CD8-positive, alpha-beta memory T cell (primary cell): Measurements from ENCODE around the gene TCF25. TPM values are rescaled to one million over a fixed set of nuclear protein-coding genes. Genes with fewer than 3 reads are reported as not detected.

ENCODE experiments used
- CTCF ChIA-PET: fragments of 350-600 bp; sonication (Branson Sonifier 250); formaldehyde crosslinking; loops from one replicate; lab custom pipeline; 2021; ENCODE audit warnings: antibody characterized with exemption; lab: Charles Lee
- POLR2A ChIA-PET: fragments of 350-600 bp; sonication (Branson Sonifier 250); formaldehyde crosslinking; loops from one replicate; lab custom pipeline; 2021; ENCODE audit warnings: antibody characterized with exemption; lab: Charles Lee
- DNase-seq, 5 donors: peaks; one replicate each; pipeline versions ENCODE4 v3.0.0 to v3.0.0-alpha.2; 2020 to 2022; ENCODE audit warnings: mixed read lengths in 1 of 5
- H3K27ac ChIP-seq: one replicate; pipeline ENCODE4 v1.7.0; 2013; ENCODE audit warnings: low read depth, mild to moderate bottlenecking, low read length, moderate library complexity
- H3K27me3 ChIP-seq: 2 replicates; pipeline ENCODE4 v1.7.0; 2013; ENCODE audit warnings: low read length, mild to moderate bottlenecking; ENCODE audit not compliant: insufficient read depth, poor library complexity, severe bottlenecking
- H3K36me3 ChIP-seq: 2 replicates; pipeline ENCODE4 v1.7.0; 2013; ENCODE audit warnings: mild to moderate bottlenecking, low read length, moderate library complexity; ENCODE audit not compliant: insufficient read depth
- H3K4me1 ChIP-seq: 2 replicates; pipeline ENCODE4 v1.7.0; 2013; ENCODE audit warnings: mild to moderate bottlenecking, low read length, moderate library complexity; ENCODE audit not compliant: insufficient read depth
- H3K4me3 ChIP-seq: 2 replicates; pipeline ENCODE4 v1.7.0; 2013; ENCODE audit warnings: mild to moderate bottlenecking, low read length
- H3K9me3 ChIP-seq: 2 replicates; pipeline ENCODE4 v1.7.0; 2013; ENCODE audit warnings: mild to moderate bottlenecking, low read length
- H3K27ac Mint-ChIP-seq, 8 donors: one replicate each; pipeline ENCODE4 v1.8.0; 2020 to 2021; ENCODE audit warnings: mixed read lengths in 8 of 8, mild to moderate bottlenecking in 6 of 8, inconsistent platforms in 3 of 8, moderate library complexity in 3 of 8
- H3K27me3 Mint-ChIP-seq, 2 donors: one replicate each; pipeline ENCODE4 v1.8.0; 2020 to 2021; ENCODE audit warnings: mixed read lengths in 2 of 2, mild to moderate bottlenecking in 1 of 2, moderate library complexity in 1 of 2
- H3K36me3 Mint-ChIP-seq, 3 donors: one replicate each; pipeline ENCODE4 v1.8.0; 2020 to 2021; ENCODE audit warnings: mixed read lengths in 3 of 3, inconsistent platforms in 1 of 3, mild to moderate bottlenecking in 1 of 3
- H3K4me1 Mint-ChIP-seq, 3 donors: one replicate each; pipeline ENCODE4 v1.8.0; 2020 to 2021; ENCODE audit warnings: mixed read lengths in 3 of 3, inconsistent platforms in 1 of 3, mild to moderate bottlenecking in 1 of 3
- H3K4me3 Mint-ChIP-seq, 7 donors: one replicate each; pipeline ENCODE4 v1.8.0; 2020 to 2021; ENCODE audit warnings: mixed read lengths in 7 of 7, mild to moderate bottlenecking in 6 of 7, moderate library complexity in 4 of 7, inconsistent platforms in 2 of 7
- H3K9me3 Mint-ChIP-seq, 5 donors: one replicate each; pipeline ENCODE4 v1.8.0; 2020 to 2022; ENCODE audit warnings: mixed read lengths in 5 of 5, mild to moderate bottlenecking in 3 of 5, moderate library complexity in 2 of 5, inconsistent platforms in 1 of 5
- polyA plus RNA-seq: library from polyadenylated mRNA; unstranded; fragments of 300-500 nt; fragmentation: Illumina TruSeq; gene quantifications from one replicate; pipeline ENCODE4 v1.2.3, GENCODE V29; 2021
- total RNA-seq, 2 experiments: library from RNA; stranded (reverse); gene quantifications; one replicate each; pipeline ENCODE4 v1.2.3, GENCODE V29; 2021

The TCF25 gene
- total and polyA plus RNA-seq, 3 experiments from 2014 or later, result 121 to 155 (median 154) TPM

GRCh38 chr16:89915303-89916232, 42.2 kb downstream of the TCF25 start:
- no peaks in the 10 kb centered on the region for H3K9me3 ChIP-seq
- no peak for DNase-seq
- POLR2A ChIA-PET, result interaction anchor here (0.6 kb wide), 1 partner anchor 42 kb away, joined by 3 read pairs; the partner anchor contains the start of gene TCF25
- no peaks in the 10 kb centered on the region for H3K27me3 ChIP-seq
- peak overlapping the region in 2 of 8 donors; percentile 38 to 83 for H3K27ac Mint-ChIP-seq
- CTCF ChIA-PET, result interaction anchor here (1.0 kb wide), 1 partner anchor 130 kb away, joined by 3 read pairs; no protein-coding TSS in a partner anchor
- peaks cover 0 to 14% (median under 1%) of the 10 kb centered on the region in 3 donors for H3K36me3 Mint-ChIP-seq
- no peak overlapping the region for H3K4me3 ChIP-seq
- H3K36me3 ChIP-seq, result peaks cover 3% of the 10 kb centered on the region
- H3K9me3 Mint-ChIP-seq, result peaks cover 0 to 4% (median 0%) of the 10 kb centered on the region in 5 donors
- H3K27ac ChIP-seq, result no peak overlapping the region
- peaks cover 39% of the 10 kb centered on the region for H3K4me1 ChIP-seq
- H3K27me3 Mint-ChIP-seq, result peaks cover 11 to 17% of the 10 kb centered on the region in 2 donors
- H3K4me1 Mint-ChIP-seq, result peaks cover 18 to 44% (median 22%) of the 10 kb centered on the region in 3 donors
- peak overlapping the region in 1 of 7 donors; percentile 70 for H3K4me3 Mint-ChIP-seq

- CTCF ChIA-PET, result interaction anchor here (0.9 to 2.0 kb wide), 4 partner anchors 7 to 218 kb away, joined by 3 to 12 read pairs (median 5); no protein-coding TSS in a partner anchor
- H3K27me3 Mint-ChIP-seq, result peaks cover 17 to 28% of the 10 kb centered on the region in 2 donors
- Histone ChIP-seq H3K36me3 (no peaks in the 10 kb centered on the region), H3K9me3 (no peaks in the 10 kb centered on the region), H3K27me3 (peaks cover 6% of the 10 kb centered on the region), H3K4me1 (peaks cover 56% of the 10 kb centered on the region), H3K4me3 (peak overlapping the region; percentile 63), H3K27ac (peak overlapping the region; percentile 64)
- peaks cover 0 to 4% (median 0%) of the 10 kb centered on the region in 3 donors for H3K36me3 Mint-ChIP-seq
- POLR2A ChIA-PET, result interaction anchor here (1.3 kb wide), 2 partner anchors 8 to 10 kb away, joined by 3 to 6 read pairs; no protein-coding TSS in a partner anchor
- peaks cover 0 to 4% (median 0%) of the 10 kb centered on the region in 5 donors for H3K9me3 Mint-ChIP-seq
- peak overlapping the region; percentile 67 to 87 (median 77) for H3K4me3 Mint-ChIP-seq
- H3K27ac Mint-ChIP-seq, result peak overlapping the region in 5 of 8 donors; percentile 37 to 85 (median 72)
- H3K4me1 Mint-ChIP-seq, result peaks cover 32 to 66% (median 34%) of the 10 kb centered on the region in 3 donors
- peak; percentile 64 to 88 (median 80) for DNase-seq
Measured at GRCh38 chr16:89917773-89918452, 44.5 kb downstream of the TCF25 start.

- Mint-ChIP-seq H3K9me3 (peaks cover 0 to 4% (median 0%) of the 10 kb centered on the region in 5 donors), H3K4me1 (peaks cover 32 to 62% (median 34%) of the 10 kb centered on the region in 3 donors), H3K4me3 (peak within 1 kb of the TSS; percentile 67 to 87 (median 77)), H3K36me3 (no peaks in the 10 kb centered on the region), H3K27ac (peak within 1 kb of the TSS in 5 of 8 donors; percentile 37 to 85 (median 72)), H3K27me3 (peaks cover 17 to 28% of the 10 kb centered on the region in 2 donors)
- CTCF ChIA-PET, result interaction anchor here (0.9 to 2.0 kb wide), 4 partner anchors 8 to 218 kb away, joined by 3 to 12 read pairs (median 5); no protein-coding TSS in a partner anchor
- peak in 1 of 5 donors; percentile 47 for DNase-seq
- peaks cover 7% of the 10 kb centered on the region for H3K27me3 ChIP-seq
- no peaks in the 10 kb centered on the region for H3K36me3 ChIP-seq
- H3K27ac ChIP-seq, result peak within 1 kb of the TSS; percentile 64
- POLR2A ChIA-PET, result interaction anchor here (1.3 kb wide), 1 partner anchor 11 kb away, joined by 3 read pairs; no protein-coding TSS in a partner anchor
- H3K9me3 ChIP-seq, result no peaks in the 10 kb centered on the region
- H3K4me1 ChIP-seq, result peaks cover 56% of the 10 kb centered on the region
- peak within 1 kb of the TSS; percentile 63 for H3K4me3 ChIP-seq
Measured at GRCh38 chr16:89918453-89919347, 45.3 kb downstream of the TCF25 start, which contains the start of gene MC1R. Gene MC1R, plus strand, starts transcription at chr16:89918862. Its CDS starts 397 bp downstream, at chr16:89919259.

GRCh38 chr16:89919535-89920406, 46.4 kb downstream of the TCF25 start:
- Mint-ChIP-seq H3K9me3 (peaks cover 0 to 4% (median 0%) of the 10 kb centered on the region in 5 donors), H3K4me1 (peaks cover 32 to 66% (median 37%) of the 10 kb centered on the region in 3 donors)
- peaks cover 18% of the 10 kb centered on the region for H3K27me3 ChIP-seq

GRCh38 chr16:89920723-89921122, 47.3 kb downstream of the TCF25 start:
- H3K27ac Mint-ChIP-seq, result no peak overlapping the region
- Histone ChIP-seq H3K9me3 (no peaks in the 10 kb centered on the region), H3K27ac (no peak overlapping the region), H3K36me3 (no peaks in the 10 kb centered on the region), H3K4me1 (peaks cover 62% of the 10 kb centered on the region), H3K27me3 (peaks cover 26% of the 10 kb centered on the region), H3K4me3 (no peak overlapping the region)
- POLR2A ChIA-PET, result no interaction called here
- peaks cover 32 to 70% (median 36%) of the 10 kb centered on the region in 3 donors for H3K4me1 Mint-ChIP-seq
- CTCF ChIA-PET, result interaction anchor here (5.7 kb wide), 1 partner anchor 11 kb away, joined by 31 read pairs; no protein-coding TSS in a partner anchor
- H3K9me3 Mint-ChIP-seq, result peaks cover 0 to 4% (median 0%) of the 10 kb centered on the region in 5 donors
- peak overlapping the region in 2 of 7 donors; percentile 12 to 41 for H3K4me3 Mint-ChIP-seq
- no peak for DNase-seq
- peaks cover 30 to 34% of the 10 kb centered on the region in 2 donors for H3K27me3 Mint-ChIP-seq
- H3K36me3 Mint-ChIP-seq, result no peaks in the 10 kb centered on the region

More at GRCh38 chr16:89919535-89920406, 46.4 kb downstream of the TCF25 start:
- no peaks in the 10 kb centered on the region for H3K36me3 ChIP-seq
- Mint-ChIP-seq H3K36me3 (no peaks in the 10 kb centered on the region), H3K27me3 (peaks cover 21 to 32% of the 10 kb centered on the region in 2 donors), H3K4me3 (peak overlapping the region in 6 of 7 donors; percentile 10 to 74 (median 15)), H3K27ac (peak overlapping the region in 2 of 8 donors; percentile 24 to 71)
- H3K4me1 ChIP-seq, result peaks cover 56% of the 10 kb centered on the region
- no peak overlapping the region for H3K4me3 ChIP-seq
- ChIA-PET CTCF (interaction anchor here (2.0 kb wide), 1 partner anchor 9 kb away, joined by 12 read pairs; no protein-coding TSS in a partner anchor), POLR2A (no interaction called here)
- H3K9me3 ChIP-seq, result no peaks in the 10 kb centered on the region
- no peak for DNase-seq
- H3K27ac ChIP-seq, result no peak overlapping the region

- peak overlapping the region; percentile 57 for H3K27ac ChIP-seq
- no peaks in the 10 kb centered on the region for H3K36me3 ChIP-seq
- Mint-ChIP-seq H3K27ac (no peak overlapping the region), H3K4me1 (peaks cover 32 to 66% (median 35%) of the 10 kb centered on the region in 3 donors), H3K36me3 (no peaks in the 10 kb centered on the region), H3K4me3 (peak overlapping the region in 2 of 7 donors; percentile 36 to 63), H3K9me3 (peaks cover 0 to 4% (median 0%) of the 10 kb centered on the region in 5 donors), H3K27me3 (peaks cover 30 to 34% of the 10 kb centered on the region in 2 donors)
- POLR2A ChIA-PET, result no interaction called here
- no peak overlapping the region for H3K4me3 ChIP-seq
- DNase-seq, result no peak
- CTCF ChIA-PET, result interaction anchor here (5.7 kb wide), 1 partner anchor 12 kb away, joined by 31 read pairs; no protein-coding TSS in a partner anchor
- peaks cover 60% of the 10 kb centered on the region for H3K4me1 ChIP-seq
- H3K27me3 ChIP-seq, result peaks cover 27% of the 10 kb centered on the region
- no peaks in the 10 kb centered on the region for H3K9me3 ChIP-seq
Measured at GRCh38 chr16:89921131-89921701, 47.8 kb downstream of the TCF25 start.
